Activated CD8-positive, alpha-beta memory T cell treated with anti-CD3 and anti-CD28 coated beads, Interleukin-2, amount 50 U/mL, for 1 hour (primary cell): Measurements from ENCODE around the gene CCDC179.

Experiments
- DNase-seq: peaks from one replicate; pipeline ENCODE4 v3.0.0-alpha.2; 2020; ENCODE audit errors: extremely low read depth

CCDC179 gene

DNA sequence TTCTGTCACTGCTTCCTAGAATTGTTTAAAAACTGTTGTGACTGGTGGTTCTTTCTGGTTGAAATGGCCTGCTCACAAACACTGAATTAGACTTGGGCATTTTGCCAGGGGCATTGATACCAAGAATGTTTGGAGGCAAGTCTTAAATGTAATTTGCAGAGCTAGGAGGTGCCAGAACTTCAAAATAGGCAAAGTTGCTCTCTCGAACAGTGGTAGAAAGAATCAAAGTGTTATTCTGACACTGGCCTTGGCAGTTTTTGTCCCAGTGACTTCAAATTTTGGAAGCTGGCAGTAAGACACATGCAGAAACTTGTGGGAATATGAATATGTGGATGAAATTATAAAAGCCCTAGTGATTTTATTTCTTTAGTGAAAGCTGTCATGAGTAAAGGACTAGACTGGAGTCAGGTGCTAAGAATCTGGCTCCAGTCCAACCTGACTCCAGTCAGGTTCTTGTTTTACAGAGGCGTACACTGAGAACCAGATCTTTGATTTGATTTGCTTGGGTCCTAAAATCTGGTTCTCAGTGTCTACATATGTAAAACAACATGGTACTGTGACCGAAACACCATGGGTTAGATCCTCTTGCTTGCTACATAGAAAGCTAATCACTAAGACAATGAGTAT is 51.6 kb downstream of the CCDC179 start:
- no peak for DNase-seq

DNA sequence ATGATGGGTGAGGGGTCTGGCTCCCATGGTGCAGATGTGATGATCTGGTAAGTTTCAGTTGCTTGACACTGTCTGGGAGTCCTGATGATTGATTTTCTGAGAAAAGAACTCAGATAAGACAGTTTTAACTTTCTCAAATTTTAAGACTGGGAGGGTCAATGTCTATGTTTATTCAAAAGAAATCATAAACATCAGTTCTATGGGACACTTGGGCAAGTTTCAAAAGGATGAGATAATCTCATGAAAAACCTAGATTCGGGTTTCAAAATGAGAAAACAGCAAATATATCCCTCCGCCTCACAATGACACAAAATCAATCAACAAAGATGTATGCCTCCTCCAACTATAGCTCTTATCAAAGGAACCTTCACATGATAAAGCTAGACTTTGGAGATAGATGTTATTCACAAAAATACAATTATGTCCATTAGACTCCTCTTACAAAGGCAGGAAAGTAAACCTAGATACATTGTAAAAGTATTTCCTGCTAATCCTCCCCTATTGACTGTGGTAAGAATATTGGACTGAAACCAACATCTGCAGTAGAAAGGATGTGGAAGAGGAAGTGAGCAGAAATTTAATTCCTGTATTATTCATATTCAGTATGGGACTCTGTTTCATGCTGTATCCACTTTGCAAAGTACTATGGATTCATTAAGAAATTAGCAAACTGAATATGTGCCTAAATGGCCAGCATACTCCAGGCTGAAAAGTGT is 52.3 kb downstream of the CCDC179 start:
- no peak for DNase-seq

GRCh38 chr11:22807391-22807790 is 52.9 kb downstream of the CCDC179 start:
- no peak for DNase-seq

- no peak for DNase-seq
Observed at GRCh38 chr11:22802861-22803260, 57.4 kb downstream of the CCDC179 start.

DNA sequence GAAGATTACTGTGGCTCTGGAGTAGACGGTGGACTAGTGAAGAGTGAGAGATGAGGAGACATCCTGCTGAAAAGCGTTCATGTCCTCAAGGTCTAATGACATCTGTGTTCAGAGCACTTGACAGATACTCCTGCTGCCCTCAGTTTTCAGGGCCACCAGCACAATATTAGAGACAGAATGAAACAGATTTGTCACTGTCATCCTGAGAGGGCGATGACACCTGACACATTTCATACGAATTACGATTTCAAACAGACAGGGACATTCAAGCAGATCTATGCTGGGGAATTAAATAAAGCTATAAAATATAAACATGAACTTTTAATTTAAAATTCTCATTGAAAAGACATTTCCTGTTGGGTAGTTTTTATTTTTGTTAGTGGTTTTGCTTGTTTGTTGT is 59.8 kb downstream of the CCDC179 start:
- DNase-seq: no peak

- DNase-seq: no peak
Observed at GRCh38 chr11:22798901-22799300, 61.4 kb downstream of the CCDC179 start.

GRCh38 chr11:22797047-22797446 is 63.2 kb downstream of the CCDC179 start:
- DNase-seq: no peak
